Choroid plexus epithelial cell (primary cell): ENCODE measurements around the gene ZNF200.

ENCODE experiments used
- DNase-seq: peaks from one replicate; pipeline ENCODE4 v3.0.0-alpha.2; 2010; ENCODE audit warnings: low read depth
- H3K4me3 ChIP-seq: 2 replicates; pipeline ENCODE4 v1.5.1; 2011; ENCODE audit warnings: low read depth, mild to moderate bottlenecking, control low read depth, low read length, moderate library complexity
- TF ChIP-seq, protein P1 (sequence below): conservative IDR thresholded peaks from 2 replicates; pipeline ENCODE4 v1.5.1; 2011; ENCODE audit warnings: low read depth, mild to moderate bottlenecking, control low read depth, inconsistent platforms, low read length, moderate library complexity

ZNF200 gene, protein sequence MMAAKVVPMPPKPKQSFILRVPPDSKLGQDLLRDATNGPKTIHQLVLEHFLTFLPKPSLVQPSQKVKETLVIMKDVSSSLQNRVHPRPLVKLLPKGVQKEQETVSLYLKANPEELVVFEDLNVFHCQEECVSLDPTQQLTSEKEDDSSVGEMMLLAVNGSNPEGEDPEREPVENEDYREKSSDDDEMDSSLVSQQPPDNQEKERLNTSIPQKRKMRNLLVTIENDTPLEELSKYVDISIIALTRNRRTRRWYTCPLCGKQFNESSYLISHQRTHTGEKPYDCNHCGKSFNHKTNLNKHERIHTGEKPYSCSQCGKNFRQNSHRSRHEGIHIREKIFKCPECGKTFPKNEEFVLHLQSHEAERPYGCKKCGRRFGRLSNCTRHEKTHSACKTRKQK

GRCh38 chr16:3234857-3235561 is at the start of gene ZNF200:
Gene ZNF200 (minus strand): TSS chr16:3235158. CDS start chr16:3233755, 1,403 bp downstream.
- peak within 1 kb of the TSS; percentile 99 for H3K4me3 ChIP-seq
- TF ChIP-seq, protein P1, sequence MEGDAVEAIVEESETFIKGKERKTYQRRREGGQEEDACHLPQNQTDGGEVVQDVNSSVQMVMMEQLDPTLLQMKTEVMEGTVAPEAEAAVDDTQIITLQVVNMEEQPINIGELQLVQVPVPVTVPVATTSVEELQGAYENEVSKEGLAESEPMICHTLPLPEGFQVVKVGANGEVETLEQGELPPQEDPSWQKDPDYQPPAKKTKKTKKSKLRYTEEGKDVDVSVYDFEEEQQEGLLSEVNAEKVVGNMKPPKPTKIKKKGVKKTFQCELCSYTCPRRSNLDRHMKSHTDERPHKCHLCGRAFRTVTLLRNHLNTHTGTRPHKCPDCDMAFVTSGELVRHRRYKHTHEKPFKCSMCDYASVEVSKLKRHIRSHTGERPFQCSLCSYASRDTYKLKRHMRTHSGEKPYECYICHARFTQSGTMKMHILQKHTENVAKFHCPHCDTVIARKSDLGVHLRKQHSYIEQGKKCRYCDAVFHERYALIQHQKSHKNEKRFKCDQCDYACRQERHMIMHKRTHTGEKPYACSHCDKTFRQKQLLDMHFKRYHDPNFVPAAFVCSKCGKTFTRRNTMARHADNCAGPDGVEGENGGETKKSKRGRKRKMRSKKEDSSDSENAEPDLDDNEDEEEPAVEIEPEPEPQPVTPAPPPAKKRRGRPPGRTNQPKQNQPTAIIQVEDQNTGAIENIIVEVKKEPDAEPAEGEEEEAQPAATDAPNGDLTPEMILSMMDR: no peak
- peak; percentile 97 for DNase-seq

- H3K4me3 ChIP-seq: peak overlapping the region; percentile 89
These were observed 48.8 kb upstream of the ZNF200 start for GRCh38 chr16:3283543-3284447.

DNA sequence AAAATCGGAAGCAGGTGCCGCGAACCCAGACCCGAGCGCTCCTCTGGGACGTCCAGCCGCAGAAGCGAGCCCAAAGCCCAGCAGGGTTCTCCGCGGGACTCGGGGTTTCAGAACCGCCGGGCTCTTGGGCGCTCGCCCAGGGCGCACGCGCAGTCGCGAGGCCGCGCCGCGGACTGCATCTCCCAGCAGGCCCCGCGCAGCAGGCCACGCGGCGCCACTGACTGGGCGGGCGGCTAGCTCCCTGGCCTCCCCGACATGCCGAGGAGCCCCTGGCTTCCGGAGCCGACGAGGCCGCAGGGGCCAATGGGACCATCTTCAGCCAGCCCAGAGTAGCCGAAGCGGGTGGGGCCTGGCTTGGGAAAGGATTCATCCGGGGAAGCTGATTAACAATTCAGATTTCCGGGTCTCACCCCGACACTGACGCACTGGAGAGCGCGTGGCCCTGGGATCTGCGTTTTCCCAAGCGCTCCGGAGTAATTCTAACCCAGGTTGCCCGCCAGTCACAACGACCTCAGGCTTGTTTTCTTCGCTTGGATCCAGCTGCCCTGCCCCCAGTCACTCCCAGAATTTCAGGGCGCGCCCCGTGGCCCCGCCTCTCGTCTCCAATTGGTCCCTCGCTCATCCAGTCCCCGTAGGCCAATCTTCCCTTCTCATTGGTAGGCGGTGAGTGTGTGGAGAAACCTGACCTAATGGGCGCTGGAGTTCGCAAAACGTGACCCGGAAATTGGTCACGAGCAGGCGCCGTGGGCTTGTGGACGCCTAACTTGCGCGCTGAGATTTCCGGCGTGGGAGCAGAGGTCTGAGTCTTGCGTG is 48.0 kb upstream of the ZNF200 start, which contains the start of gene ZNF263:
Gene ZNF263, plus strand, starts transcription at position 762 of the 813 bp plus-strand sequence. CDS start 328 bp downstream, outside the sequence.
- DNase-seq: peak; percentile 99
- TF ChIP-seq, protein P1: no peak
- H3K4me3 ChIP-seq: peak within 1 kb of the TSS; percentile 89

More at GRCh38 chr16:3283543-3284447, 48.8 kb upstream of the ZNF200 start:
- TF ChIP-seq, protein P1: peak; percentile 12
- DNase-seq: peak; percentile 20

DNA sequence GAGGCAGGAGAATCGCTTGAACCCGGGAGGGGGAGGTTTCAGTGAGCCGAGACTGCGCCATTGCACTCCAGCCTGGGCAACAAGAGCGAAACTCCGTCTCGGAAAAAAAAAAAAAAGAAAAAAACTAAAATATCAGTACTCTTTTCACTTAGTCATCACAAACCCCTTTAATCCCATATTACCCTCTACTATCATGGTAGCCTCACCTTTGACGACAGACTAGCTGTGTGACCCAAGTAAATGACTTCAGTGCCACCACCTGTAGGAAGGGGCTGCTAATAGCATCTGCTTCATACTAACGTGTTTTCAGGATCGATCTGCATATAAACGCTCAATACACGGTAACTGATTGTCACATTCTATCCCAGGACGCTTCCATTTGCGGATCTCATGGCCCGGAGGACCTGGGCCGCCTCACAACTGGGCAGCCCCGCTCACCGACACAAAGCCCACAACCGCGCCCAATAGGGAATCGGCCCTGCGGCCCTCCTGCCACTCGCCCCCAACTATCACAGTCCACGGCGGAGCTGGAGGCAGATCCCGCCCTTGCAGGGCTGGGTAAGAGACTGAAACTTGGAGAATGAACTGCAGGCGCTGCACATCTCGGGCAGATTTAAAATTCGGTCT is 47.3 kb upstream of the ZNF200 start:
- H3K4me3 ChIP-seq: peak overlapping the region; percentile 89
- no peak for DNase-seq
- TF ChIP-seq, protein P1: no peak

DNA sequence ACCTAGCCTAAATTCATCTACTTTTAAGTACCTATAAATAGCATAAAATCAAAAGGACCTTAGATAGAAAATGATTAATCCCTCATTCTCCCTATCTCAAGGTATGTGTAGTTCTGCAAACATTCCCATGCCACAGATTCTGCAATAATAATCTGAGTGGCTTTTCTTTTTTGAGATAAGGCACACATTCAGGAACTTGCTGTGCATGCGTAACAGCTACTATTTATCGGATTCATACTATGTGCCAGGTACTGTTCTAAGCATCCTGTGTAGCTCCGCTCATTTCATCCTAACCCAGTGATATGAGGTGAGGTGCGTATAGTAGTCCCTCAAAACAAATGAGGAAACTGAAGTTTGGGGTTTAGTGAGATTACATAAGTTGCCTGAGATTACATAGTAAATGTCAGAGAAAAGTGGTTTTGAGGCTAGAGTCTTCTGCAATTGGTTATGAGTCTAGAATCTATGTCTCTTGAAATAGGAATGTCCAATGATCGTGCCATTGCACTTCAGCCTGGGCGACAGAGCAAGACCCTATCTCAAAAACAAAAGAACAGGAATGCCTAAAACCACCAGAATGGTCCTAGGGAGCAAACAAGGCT is 46.4 kb upstream of the ZNF200 start:
- no peak overlapping the region for H3K4me3 ChIP-seq
- DNase-seq: no peak
- TF ChIP-seq, protein P1: no peak
